MG63 (cell line): ENCODE measurements around the gene ACCSL. TPM values are rescaled to one million over a fixed set of nuclear protein-coding genes. Genes with fewer than 3 reads are reported as not detected.
A peak's percentile ranks its signal among the peaks of the same experiment; 100 is the strongest.

ENCODE experiments used
- DNase-seq: peaks from one replicate; pipeline ENCODE4 v3.0.0-alpha.2; 2020
- H3K27me3 ChIP-seq: fragments of 250-450 bp; sonication (Bioruptor Pico); 2 replicates; pipeline ENCODE4 v1.5.1; 2020; ENCODE audit warnings: mild to moderate bottlenecking, moderate library complexity
- H3K36me3 ChIP-seq: fragments of 250-450 bp; sonication (Bioruptor Pico); 2 replicates; pipeline ENCODE4 v1.5.1; 2020; ENCODE audit warnings: mild to moderate bottlenecking, moderate library complexity
- H3K4me3 ChIP-seq: fragments of 250-450 bp; sonication (Bioruptor Pico); 2 replicates; pipeline ENCODE4 v1.5.1; 2020; ENCODE audit warnings: mild to moderate bottlenecking, moderate library complexity
- H3K9me3 ChIP-seq: fragments of 250-450 bp; sonication (Bioruptor Pico); 2 replicates; pipeline ENCODE4 v1.5.1; 2020; ENCODE audit warnings: mild to moderate bottlenecking, moderate library complexity
- total RNA-seq: library from RNA; depleted of rRNA; stranded (reverse); fragments of >200 nt; shearing (Covaris generic); gene quantifications from 2 replicates; pipeline ENCODE4 v1.2.3, GENCODE V29; 2014; ENCODE audit warnings: low replicate concordance

ACCSL gene
- total RNA-seq, 1 experiment from 2014 or later, result not detected

- Histone ChIP-seq H3K27me3 (no peaks in the 10 kb centered on the region), H3K36me3 (no peaks in the 10 kb centered on the region), H3K4me3 (no peak overlapping the region), H3K9me3 (no peaks in the 10 kb centered on the region)
- DNase-seq, result no peak
Observed at GRCh38 chr11:44033856-44034255, 13.9 kb upstream of the ACCSL start.

GRCh38 chr11:44034639-44035038, 13.1 kb upstream of the ACCSL start:
- no peak for DNase-seq
- Histone ChIP-seq H3K4me3 (no peak overlapping the region), H3K27me3 (no peaks in the 10 kb centered on the region), H3K9me3 (no peaks in the 10 kb centered on the region), H3K36me3 (no peaks in the 10 kb centered on the region)

GRCh38 chr11:44036811-44037657, 10.7 kb upstream of the ACCSL start:
- Histone ChIP-seq H3K9me3 (no peaks in the 10 kb centered on the region), H3K36me3 (no peaks in the 10 kb centered on the region), H3K4me3 (no peak overlapping the region), H3K27me3 (no peaks in the 10 kb centered on the region)
- DNase-seq, result peak; percentile 62

- H3K27me3 ChIP-seq, result no peaks in the 10 kb centered on the region
- H3K36me3 ChIP-seq, result no peaks in the 10 kb centered on the region
- H3K4me3 ChIP-seq, result no peak overlapping the region
- no peaks in the 10 kb centered on the region for H3K9me3 ChIP-seq
- DNase-seq, result no peak
Observed at GRCh38 chr11:44037658-44037998, 10.2 kb upstream of the ACCSL start.

GRCh38 chr11:44043157-44043556, 4.6 kb upstream of the ACCSL start:
- Histone ChIP-seq H3K36me3 (no peaks in the 10 kb centered on the region), H3K27me3 (no peaks in the 10 kb centered on the region), H3K9me3 (no peaks in the 10 kb centered on the region), H3K4me3 (no peak overlapping the region)
- no peak for DNase-seq

GRCh38 chr11:44046182-44046581, 1.6 kb upstream of the ACCSL start:
- no peak for DNase-seq
- Histone ChIP-seq H3K9me3 (no peaks in the 10 kb centered on the region), H3K27me3 (no peaks in the 10 kb centered on the region), H3K4me3 (no peak overlapping the region), H3K36me3 (no peaks in the 10 kb centered on the region)

- Histone ChIP-seq H3K36me3 (no peaks in the 10 kb centered on the region), H3K9me3 (no peaks in the 10 kb centered on the region), H3K27me3 (no peaks in the 10 kb centered on the region), H3K4me3 (no peak overlapping the region)
- DNase-seq, result no peak
Observed at GRCh38 chr11:44047298-44047697, 483 bp upstream of the ACCSL start.

- no peaks in the 10 kb centered on the region for H3K36me3 ChIP-seq
- H3K27me3 ChIP-seq, result no peaks in the 10 kb centered on the region
- DNase-seq, result no peak
- no peak overlapping the region for H3K4me3 ChIP-seq
- H3K9me3 ChIP-seq, result no peaks in the 10 kb centered on the region
Observed at GRCh38 chr11:44049832-44050231, 2.1 kb downstream of the ACCSL start.

GRCh38 chr11:44051171-44051570, 3.4 kb downstream of the ACCSL start:
- Histone ChIP-seq H3K36me3 (no peaks in the 10 kb centered on the region), H3K9me3 (no peaks in the 10 kb centered on the region), H3K4me3 (no peak overlapping the region), H3K27me3 (no peaks in the 10 kb centered on the region)
- no peak for DNase-seq

GRCh38 chr11:44057340-44057739, 9.6 kb downstream of the ACCSL start:
- H3K36me3 ChIP-seq, result no peaks in the 10 kb centered on the region
- no peak for DNase-seq

GRCh38 chr11:44058275-44058674, 10.5 kb downstream of the ACCSL start:
- DNase-seq, result no peak
- H3K4me3 ChIP-seq, result no peak overlapping the region
- H3K9me3 ChIP-seq, result no peaks in the 10 kb centered on the region
- H3K36me3 ChIP-seq, result no peaks in the 10 kb centered on the region
- H3K27me3 ChIP-seq, result no peaks in the 10 kb centered on the region

More at GRCh38 chr11:44057340-44057739, 9.6 kb downstream of the ACCSL start:
- no peaks in the 10 kb centered on the region for H3K27me3 ChIP-seq
- no peaks in the 10 kb centered on the region for H3K9me3 ChIP-seq
- no peak overlapping the region for H3K4me3 ChIP-seq

GRCh38 chr11:44065161-44065661, 17.4 kb downstream of the ACCSL start:
- H3K4me3 ChIP-seq, result peak overlapping the region; percentile 65
- no peaks in the 10 kb centered on the region for H3K9me3 ChIP-seq
- no peak for DNase-seq
- no peaks in the 10 kb centered on the region; the same call in 1 of the 2 replicates for H3K36me3 ChIP-seq
- H3K27me3 ChIP-seq, result no peaks in the 10 kb centered on the region

GRCh38 chr11:44065841-44066731, 18.3 kb downstream of the ACCSL start, which contains the start of gene ACCS:
TSS of gene ACCS (plus strand) at chr11:44066270. CDS start at chr11:44067628, 1,358 bp downstream.
- Histone ChIP-seq H3K36me3 (no peaks in the 10 kb centered on the region; the same call in 1 of the 2 replicates), H3K9me3 (no peaks in the 10 kb centered on the region), H3K4me3 (peak within 1 kb of the TSS; percentile 65), H3K27me3 (no peaks in the 10 kb centered on the region)
- DNase-seq, result peak; percentile 97

GRCh38 chr11:44066732-44067141, 19.0 kb downstream of the ACCSL start:
- H3K36me3 ChIP-seq, result no peaks in the 10 kb centered on the region; the same call in 1 of the 2 replicates
- H3K9me3 ChIP-seq, result no peaks in the 10 kb centered on the region
- peak overlapping the region; percentile 65 for H3K4me3 ChIP-seq
- H3K27me3 ChIP-seq, result no peaks in the 10 kb centered on the region
- peak; percentile 6 for DNase-seq

GRCh38 chr11:44067266-44067665, 19.5 kb downstream of the ACCSL start:
- Histone ChIP-seq H3K4me3 (peak overlapping the region; percentile 65), H3K36me3 (no peaks in the 10 kb centered on the region; the same call in 1 of the 2 replicates), H3K27me3 (no peaks in the 10 kb centered on the region), H3K9me3 (no peaks in the 10 kb centered on the region)
- no peak for DNase-seq

GRCh38 chr11:44068180-44068579, 20.4 kb downstream of the ACCSL start:
- H3K9me3 ChIP-seq, result no peaks in the 10 kb centered on the region
- DNase-seq, result no peak
- H3K27me3 ChIP-seq, result no peaks in the 10 kb centered on the region
- H3K4me3 ChIP-seq, result no peak overlapping the region
- H3K36me3 ChIP-seq, result no peaks in the 10 kb centered on the region; the same call in 1 of the 2 replicates

GRCh38 chr11:44071157-44071556, 23.4 kb downstream of the ACCSL start:
- no peak for DNase-seq
- Histone ChIP-seq H3K36me3 (no peaks in the 10 kb centered on the region; the same call in 1 of the 2 replicates), H3K9me3 (no peaks in the 10 kb centered on the region), H3K27me3 (no peaks in the 10 kb centered on the region), H3K4me3 (no peak overlapping the region)
